ENCODE results near the gene MMS19. TPM values are rescaled to one million over a fixed set of nuclear protein-coding genes. Genes with fewer than 3 reads are reported as not detected.
"Not testable (repeated sequence)": the region's sequence is repeated elsewhere in the genome, so short reads cannot be mapped to it uniquely, and the experiment has no call there.

Gene MMS19
- total RNA-seq, 1 donor from 2014 or later, result 42.7 TPM

DNA sequence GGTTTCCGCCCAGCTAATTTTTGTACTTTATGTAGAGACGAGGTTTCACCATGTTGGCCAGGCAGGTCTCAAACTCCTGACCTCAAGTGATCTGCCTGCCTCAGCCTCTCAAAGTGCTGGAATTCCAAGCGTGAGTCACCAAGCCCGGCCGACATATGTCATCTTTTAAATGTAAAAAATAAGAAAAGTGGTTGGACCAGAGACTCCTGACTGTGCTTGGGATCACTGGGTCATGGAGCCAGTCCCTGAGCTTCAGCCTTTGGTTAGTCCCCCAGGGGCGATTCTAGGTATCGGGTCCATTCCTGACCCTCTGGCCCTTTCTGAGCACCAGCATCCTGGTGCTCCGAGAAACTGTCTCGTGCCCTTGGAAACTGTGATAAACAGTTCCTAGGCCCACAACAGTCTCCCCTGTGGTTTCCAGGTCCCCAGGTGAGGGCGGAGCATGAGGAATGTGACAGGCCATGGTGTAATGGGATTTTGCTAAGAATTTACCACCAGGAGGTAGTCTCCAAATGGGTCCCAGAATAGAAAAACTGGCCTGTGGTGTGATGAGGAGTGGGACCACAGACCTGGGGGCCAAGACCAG, 33.3 kb upstream of the MMS19 start:
- H3K27ac ChIP-seq (replicated peaks), result no peak overlapping the region
- H3K27me3 ChIP-seq (ENCODE audit: low read depth), result no peaks in the 10 kb centered on the region
- no peaks in the 10 kb centered on the region for H3K9me3 ChIP-seq (replicated peaks)
- no peaks in the 10 kb centered on the region for H3K36me3 ChIP-seq
- H3K4me1 ChIP-seq, result peaks cover 18% of the 10 kb centered on the region
- TF ChIP-seq, protein P1, sequence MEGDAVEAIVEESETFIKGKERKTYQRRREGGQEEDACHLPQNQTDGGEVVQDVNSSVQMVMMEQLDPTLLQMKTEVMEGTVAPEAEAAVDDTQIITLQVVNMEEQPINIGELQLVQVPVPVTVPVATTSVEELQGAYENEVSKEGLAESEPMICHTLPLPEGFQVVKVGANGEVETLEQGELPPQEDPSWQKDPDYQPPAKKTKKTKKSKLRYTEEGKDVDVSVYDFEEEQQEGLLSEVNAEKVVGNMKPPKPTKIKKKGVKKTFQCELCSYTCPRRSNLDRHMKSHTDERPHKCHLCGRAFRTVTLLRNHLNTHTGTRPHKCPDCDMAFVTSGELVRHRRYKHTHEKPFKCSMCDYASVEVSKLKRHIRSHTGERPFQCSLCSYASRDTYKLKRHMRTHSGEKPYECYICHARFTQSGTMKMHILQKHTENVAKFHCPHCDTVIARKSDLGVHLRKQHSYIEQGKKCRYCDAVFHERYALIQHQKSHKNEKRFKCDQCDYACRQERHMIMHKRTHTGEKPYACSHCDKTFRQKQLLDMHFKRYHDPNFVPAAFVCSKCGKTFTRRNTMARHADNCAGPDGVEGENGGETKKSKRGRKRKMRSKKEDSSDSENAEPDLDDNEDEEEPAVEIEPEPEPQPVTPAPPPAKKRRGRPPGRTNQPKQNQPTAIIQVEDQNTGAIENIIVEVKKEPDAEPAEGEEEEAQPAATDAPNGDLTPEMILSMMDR (IDR thresholded peaks at IDR 0.05; ENCODE audit: borderline replicate concordance), result no peak
- intact Hi-C loops (cut with micrococcal nuclease), result no loop called here
- no peak for DNase-seq
- no peak overlapping the region for H3K4me3 ChIP-seq

DNA sequence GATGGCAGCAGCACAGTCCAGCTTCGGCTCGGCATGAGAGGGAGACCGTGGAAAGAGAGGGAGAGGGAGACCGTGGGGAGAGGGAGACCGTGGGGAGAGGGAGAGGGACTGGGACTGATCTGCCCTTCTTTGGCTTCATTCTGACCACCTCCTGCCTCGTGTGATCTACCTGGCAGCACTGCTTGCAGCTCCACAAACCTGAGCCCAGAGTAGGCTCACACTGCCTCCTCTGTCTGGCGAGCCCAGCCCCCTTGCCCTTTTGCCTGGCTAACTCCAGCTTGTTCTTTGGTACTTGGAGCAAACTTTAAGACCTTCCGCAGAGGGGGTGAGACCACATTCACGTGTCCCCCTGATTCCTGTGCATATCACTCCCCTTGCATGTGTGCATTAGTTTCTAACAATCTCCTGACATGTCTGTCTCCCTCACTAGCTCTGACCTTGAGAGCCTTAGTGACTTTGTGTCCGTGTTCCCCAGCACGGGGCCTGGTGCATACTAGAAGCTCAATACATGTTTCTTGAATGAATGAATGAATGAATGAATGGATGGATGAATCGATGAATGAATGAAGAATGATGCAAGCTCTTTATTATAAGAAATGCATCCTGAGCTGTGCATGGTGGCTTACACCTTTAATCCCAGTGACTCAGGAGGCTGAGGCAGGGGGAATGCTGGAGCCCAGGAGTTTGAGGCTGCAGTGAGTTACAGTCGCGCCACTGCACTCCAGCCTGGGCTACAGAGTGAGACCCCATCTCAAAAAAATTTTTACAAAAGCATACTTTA, 31.7 kb upstream of the MMS19 start:
- no peaks in the 10 kb centered on the region for H3K27me3 ChIP-seq (ENCODE audit: low read depth)
- no peaks in the 10 kb centered on the region for H3K9me3 ChIP-seq (replicated peaks)
- TF ChIP-seq, protein P1 (IDR thresholded peaks at IDR 0.05; ENCODE audit: borderline replicate concordance), result no peak
- DNase-seq, result no peak
- intact Hi-C loops (cut with micrococcal nuclease), result no loop called here
- H3K27ac ChIP-seq (replicated peaks), result peak overlapping the region; percentile 2
- H3K4me1 ChIP-seq, result peaks cover 30% of the 10 kb centered on the region
- no peaks in the 10 kb centered on the region for H3K36me3 ChIP-seq
- no peak overlapping the region for H3K4me3 ChIP-seq

DNA sequence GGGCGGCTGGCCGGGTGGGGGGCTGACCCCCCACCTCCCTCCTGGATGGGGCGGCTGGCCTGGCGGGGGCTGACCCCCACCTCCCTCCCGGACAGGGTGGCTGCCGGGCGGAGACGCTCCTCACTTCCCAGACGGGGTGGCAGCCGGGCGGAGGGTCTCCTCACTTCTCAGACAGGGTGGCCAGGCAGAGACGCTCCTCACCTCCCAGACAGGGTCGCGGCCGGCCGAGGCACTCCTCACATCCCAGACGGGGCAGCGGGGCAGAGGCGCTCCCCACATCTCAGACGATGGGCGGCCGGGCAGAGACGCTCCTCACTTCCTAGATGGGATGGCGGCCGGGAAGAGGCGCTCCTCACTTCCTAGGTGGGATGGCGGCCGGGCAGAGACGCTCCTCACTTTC, 30.7 kb upstream of the MMS19 start:
- H3K27me3 ChIP-seq (ENCODE audit: low read depth); H3K9me3 ChIP-seq (replicated peaks); intact Hi-C loops (cut with micrococcal nuclease); H3K36me3 ChIP-seq; H3K27ac ChIP-seq (replicated peaks); H3K4me3 ChIP-seq; DNase-seq: not testable (repeated sequence)
- peaks cover 36% of the 10 kb centered on the region for H3K4me1 ChIP-seq

DNA sequence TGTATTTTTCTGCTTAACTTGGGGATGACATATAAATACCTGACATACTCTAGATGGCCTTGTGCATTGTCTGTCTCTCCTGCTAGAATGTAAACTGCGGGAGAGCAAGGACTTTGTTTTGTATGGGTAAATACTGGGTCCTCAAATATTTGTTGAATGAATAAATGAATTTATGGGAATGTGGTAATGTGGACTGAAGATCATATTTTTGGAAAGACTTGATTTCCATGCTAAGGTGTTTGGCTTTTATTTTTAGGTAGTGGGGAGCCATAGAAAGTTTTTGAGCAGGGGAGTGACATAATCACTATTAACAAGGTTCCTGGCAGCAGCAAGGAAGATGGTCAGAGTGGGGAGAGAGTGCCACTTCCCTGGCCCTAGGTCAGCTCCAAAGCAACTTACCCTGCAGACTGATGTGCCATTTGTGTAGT, 27.5 kb upstream of the MMS19 start:
- Histone ChIP-seq H3K27ac (replicated peaks) (no peak overlapping the region), H3K4me3 (no peak overlapping the region), H3K36me3 (no peaks in the 10 kb centered on the region), H3K27me3 (ENCODE audit: low read depth) (no peaks in the 10 kb centered on the region), H3K4me1 (peaks cover 63% of the 10 kb centered on the region), H3K9me3 (replicated peaks) (no peaks in the 10 kb centered on the region)
- TF ChIP-seq, protein P1 (IDR thresholded peaks at IDR 0.05; ENCODE audit: borderline replicate concordance), result no peak
- DNase-seq, result no peak
- intact Hi-C loops (cut with micrococcal nuclease), result no loop called here

DNA sequence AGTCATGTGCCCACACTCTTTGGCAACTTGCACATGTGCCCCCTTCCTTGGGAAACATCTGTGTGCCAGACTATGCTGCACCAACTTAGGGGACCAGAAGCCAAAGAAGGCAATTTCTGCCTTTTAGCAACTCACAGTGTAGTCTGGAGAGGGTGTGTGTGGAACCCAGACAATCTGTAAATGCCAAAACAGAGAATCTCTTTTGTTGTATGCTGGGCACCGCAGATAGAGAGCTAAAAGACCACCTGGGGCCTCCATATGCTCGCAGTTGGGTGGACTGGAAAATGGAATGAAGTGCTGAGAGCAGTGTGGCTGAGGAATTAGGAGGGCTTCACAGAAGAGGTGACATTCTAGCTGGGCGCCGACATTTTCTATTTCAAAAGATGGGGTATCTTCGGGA, 26.9 kb upstream of the MMS19 start:
- Histone ChIP-seq H3K4me1 (peaks cover 65% of the 10 kb centered on the region), H3K4me3 (no peak overlapping the region), H3K9me3 (replicated peaks) (no peaks in the 10 kb centered on the region), H3K27me3 (ENCODE audit: low read depth) (no peaks in the 10 kb centered on the region), H3K27ac (replicated peaks) (no peak overlapping the region), H3K36me3 (no peaks in the 10 kb centered on the region)
- intact Hi-C loops (cut with micrococcal nuclease), result no loop called here
- DNase-seq, result no peak
- TF ChIP-seq, protein P1 (IDR thresholded peaks at IDR 0.05; ENCODE audit: borderline replicate concordance), result no peak

DNA sequence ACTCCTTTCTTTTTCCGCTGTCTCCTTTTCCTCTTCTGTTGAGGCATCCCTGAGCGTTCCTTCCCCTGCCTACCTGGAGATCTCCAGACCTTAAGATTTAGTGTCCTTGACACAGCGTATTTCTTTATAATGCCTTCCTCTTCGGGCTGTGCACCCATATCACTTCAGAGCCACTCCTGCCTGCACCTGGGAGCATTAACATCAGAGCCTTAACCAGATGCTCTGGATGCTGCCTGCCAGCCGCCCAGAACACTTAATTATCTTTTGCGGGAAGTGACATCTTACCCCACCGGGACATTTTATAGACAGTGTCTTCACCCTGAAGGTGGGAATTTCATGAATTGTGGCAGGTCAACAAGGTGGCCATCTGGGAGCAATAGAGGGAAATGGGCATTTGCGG, 24.7 kb upstream of the MMS19 start:
- intact Hi-C loops (cut with micrococcal nuclease), result no loop called here
- peaks cover 82% of the 10 kb centered on the region for H3K4me1 ChIP-seq
- no peaks in the 10 kb centered on the region for H3K9me3 ChIP-seq (replicated peaks)
- H3K36me3 ChIP-seq, result no peaks in the 10 kb centered on the region
- TF ChIP-seq, protein P1 (IDR thresholded peaks at IDR 0.05; ENCODE audit: borderline replicate concordance), result no peak
- no peak for DNase-seq
- no peaks in the 10 kb centered on the region for H3K27me3 ChIP-seq (ENCODE audit: low read depth)
- H3K4me3 ChIP-seq, result no peak overlapping the region
- H3K27ac ChIP-seq (replicated peaks), result peak overlapping the region; percentile 78

All from left ventricle myocardium inferior (tissue), 1 donor.